HG03103 (cell line): ENCODE results near the gene CPLX1.
"Not testable (repeated sequence)": the region's sequence is repeated elsewhere in the genome, so short reads cannot be mapped to it uniquely, and the experiment has no call there.

Source experiments
- ATAC-seq: cut with Tn5 transposase; IDR thresholded peaks from one replicate; pipeline ENCODE4 v1.9.1; 2021; ENCODE audit warnings: low read depth; ENCODE audit not compliant: unreplicated experiment

The CPLX1 gene

GRCh38 chr4:742096-742741 is 83.7 kb downstream of the CPLX1 start:
- no peak for ATAC-seq

DNA sequence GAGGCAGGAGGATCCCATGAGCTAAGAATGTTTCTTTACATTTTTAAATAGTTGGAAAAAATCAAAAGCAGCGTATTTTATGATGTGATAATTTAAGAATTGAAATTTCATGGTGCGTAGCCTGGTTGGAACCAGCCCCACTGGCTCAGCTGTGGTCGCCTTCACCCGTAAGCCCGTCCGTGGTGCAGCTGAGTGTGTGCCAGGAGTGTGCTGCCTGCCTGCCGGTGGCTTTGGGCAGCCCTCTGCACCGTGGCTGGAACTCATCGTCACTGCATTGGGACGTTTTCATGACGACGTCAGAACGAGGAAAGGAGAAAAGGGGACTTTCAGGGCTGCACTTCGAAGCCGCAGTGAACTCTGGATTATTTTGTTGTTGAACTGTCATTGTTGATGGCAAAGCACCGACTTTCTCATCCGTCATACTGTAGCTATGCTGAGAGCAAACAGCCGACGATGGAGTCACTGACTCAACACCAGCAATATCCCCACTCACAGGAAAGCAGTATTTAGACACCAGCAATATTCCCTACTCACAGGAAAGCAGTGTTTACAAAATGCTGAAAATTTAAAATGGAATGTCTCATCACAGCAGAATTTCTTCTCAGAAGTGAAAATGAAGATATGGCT is 85.2 kb downstream of the CPLX1 start:
- ATAC-seq = no peak

- ATAC-seq = no peak
Observed at GRCh38 chr4:740011-740410, 85.9 kb downstream of the CPLX1 start.

GRCh38 chr4:739569-739968 is 86.4 kb downstream of the CPLX1 start:
- no peak for ATAC-seq

- ATAC-seq = no peak
Observed at GRCh38 chr4:738781-739280, 87.1 kb downstream of the CPLX1 start.

GRCh38 chr4:736561-736960 is 89.4 kb downstream of the CPLX1 start:
- not testable (repeated sequence) for ATAC-seq

DNA sequence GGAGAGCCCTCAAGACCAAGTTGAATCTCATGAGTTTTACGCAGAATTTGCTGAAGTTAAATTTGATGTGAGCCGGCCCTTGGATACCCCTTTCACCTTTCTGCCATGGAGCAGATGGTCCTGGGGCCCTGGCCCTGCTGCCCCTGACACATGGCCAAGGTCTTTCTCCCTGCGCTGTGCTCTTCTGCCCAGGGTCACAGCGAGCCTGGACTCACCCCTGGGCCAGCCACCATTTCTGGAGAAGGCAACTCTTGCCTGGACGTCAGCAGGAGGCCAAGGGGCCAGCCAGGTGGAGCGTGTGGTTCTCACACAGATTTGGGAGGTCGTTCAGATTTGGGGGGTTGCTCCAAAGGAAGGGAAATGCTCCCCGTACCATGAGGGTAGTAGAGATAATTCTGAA is 90.3 kb downstream of the CPLX1 start:
- ATAC-seq = no peak
